Hepatocyte (in vitro differentiated cells): ENCODE measurements around the gene DLEC1. TPM values are rescaled to one million over a fixed set of nuclear protein-coding genes. Genes with fewer than 3 reads are reported as not detected.

Experiments used
- DNase-seq: peaks from one replicate; pipeline ENCODE4 v3.0.0-alpha.2; 2016; ENCODE audit warnings: low spot score
- H2AFZ ChIP-seq: fragments of 200-600 bp; sonication (generic); 2 replicates; pipeline ENCODE4 v1.6.0; 2016; ENCODE audit warnings: antibody characterized with exemption, mild to moderate bottlenecking
- H3K27ac ChIP-seq: fragments of 200-600 bp; sonication (generic); 2 replicates; pipeline ENCODE4 v1.5.1; 2016; ENCODE audit warnings: mild to moderate bottlenecking
- H3K27me3 ChIP-seq: fragments of 200-600 bp; sonication (generic); 2 replicates; pipeline ENCODE4 v1.6.1; 2016
- H3K36me3 ChIP-seq: fragments of 200-600 bp; sonication (generic); replicated peaks from 2 replicates; pipeline ENCODE4 v1.5.1; 2016; ENCODE audit warnings: low read depth; ENCODE audit not compliant: insufficient read depth
- H3K4me1 ChIP-seq: fragments of 200-600 bp; sonication (generic); 2 replicates; pipeline ENCODE4 v1.5.1; 2016; ENCODE audit warnings: mild to moderate bottlenecking, moderate library complexity; ENCODE audit not compliant: insufficient read depth
- H3K4me2 ChIP-seq: fragments of 200-600 bp; sonication (generic); 2 replicates; pipeline ENCODE4 v1.6.0; 2016
- H3K4me3 ChIP-seq: fragments of 200-600 bp; sonication (generic); 2 replicates; pipeline ENCODE4 v1.5.1; 2016; ENCODE audit warnings: mild to moderate bottlenecking
- H3K79me2 ChIP-seq: fragments of 200-600 bp; sonication (generic); 2 replicates; pipeline ENCODE4 v1.6.0; 2017; ENCODE audit warnings: mild to moderate bottlenecking
- H3K9me2 ChIP-seq: fragments of 200-600 bp; sonication (generic); replicated peaks from 2 replicates; pipeline ENCODE4 v1.6.0; 2017; ENCODE audit warnings: mild to moderate bottlenecking; ENCODE audit not compliant: insufficient read depth
- H3K9me3 ChIP-seq: fragments of 200-600 bp; sonication (generic); 2 replicates; pipeline ENCODE4 v1.5.1; 2016; ENCODE audit warnings: low read depth, mild to moderate bottlenecking
- H4K20me1 ChIP-seq: fragments of 200-600 bp; sonication (generic); 2 replicates; pipeline ENCODE4 v1.6.0; 2016; ENCODE audit warnings: mild to moderate bottlenecking; ENCODE audit not compliant: insufficient read depth, poor library complexity, severe bottlenecking
- EZH2 ChIP-seq: fragments of 200-600 bp; sonication (generic); IDR thresholded peaks from 2 replicates; pipeline ENCODE4 v1.6.1; 2016; ENCODE audit warnings: antibody characterized with exemption, mild to moderate bottlenecking, borderline replicate concordance
- EZH2phosphoT487 ChIP-seq: fragments of 200-600 bp; sonication (generic); IDR thresholded peaks from one replicate; pipeline ENCODE4 v1.6.1; 2018; ENCODE audit warnings: antibody characterized with exemption, mild to moderate bottlenecking, low read depth, moderate library complexity; ENCODE audit not compliant: unreplicated experiment, severe bottlenecking
- WGBS: methylation state at CpG from one replicate; pipeline ENCODE4 v1.1.6; 2016; ENCODE audit warnings: low lambda C conversion rate; ENCODE audit errors: missing lambda C conversion rate; 5-methylcytosine and 5-hydroxymethylcytosine counted together
- polyA plus RNA-seq: library from polyadenylated mRNA; unstranded; fragments of >200 nt; fragmentation: Nextera tagmentation; extraction: Ambion mirVana; gene quantifications from 2 replicates; pipeline ENCODE4 v1.2.1, GENCODE V29; 2016
- total RNA-seq: library from RNA; depleted of rRNA; stranded (reverse); fragments of >200 nt; gene quantifications from 2 replicates; pipeline ENCODE4 v1.2.3, GENCODE V29; 2014
- TF ChIP-seq, protein P1 (sequence below): fragments of 200-600 bp; sonication (generic); IDR thresholded peaks from 2 replicates; pipeline ENCODE4 v1.5.1; 2016; ENCODE audit warnings: antibody characterized with exemption, mild to moderate bottlenecking; ENCODE audit not compliant: poor library complexity

DLEC1 gene
- total and polyA plus RNA-seq, 2 experiments from 2014 or later = 0.23 to 1.5 TPM

DNA sequence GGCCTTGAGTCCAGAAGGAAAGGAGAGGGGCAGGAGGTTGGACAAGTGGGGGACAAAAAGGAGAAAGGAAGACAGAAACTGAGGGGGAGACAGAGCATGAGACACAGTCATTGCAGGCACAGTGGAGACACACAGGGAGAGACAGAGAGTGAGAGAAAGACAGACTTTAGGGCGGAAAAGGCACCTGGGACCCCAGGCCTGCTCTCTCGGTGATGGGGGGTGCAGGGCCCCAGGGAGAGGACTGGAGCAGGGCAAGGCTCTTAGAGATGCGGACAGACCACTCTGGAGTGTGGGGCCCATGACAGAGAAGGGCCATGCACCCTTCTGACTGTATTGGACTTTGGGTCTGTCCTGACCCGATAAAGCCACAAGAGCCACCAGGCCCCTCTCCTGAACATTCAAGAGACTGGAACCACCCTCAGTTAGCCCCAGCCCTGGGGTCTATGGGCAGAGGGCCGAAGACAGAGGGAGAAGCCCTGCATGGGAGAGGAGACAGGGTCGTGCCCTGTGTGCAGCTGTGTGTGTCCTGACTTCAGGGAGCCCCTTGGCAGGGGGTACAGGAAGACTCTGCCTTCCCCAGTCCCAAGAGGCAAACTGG lies 22.1 kb upstream of the DLEC1 start:
- WGBS = 96% methylated on average over 6 of the region's 6 CpGs
- no peaks in the 10 kb centered on the region for H3K9me2 ChIP-seq
- H4K20me1 ChIP-seq = no peaks in the 10 kb centered on the region
- H3K36me3 ChIP-seq = no peaks in the 10 kb centered on the region
- H3K4me1 ChIP-seq = no peaks in the 10 kb centered on the region
- H3K27me3 ChIP-seq = no peaks in the 10 kb centered on the region
- no peak overlapping the region for H3K4me3 ChIP-seq
- no peaks in the 10 kb centered on the region for H3K9me3 ChIP-seq
- no peak overlapping the region for H3K27ac ChIP-seq
- TF ChIP-seq EZH2phosphoT487 = no peak
- TF ChIP-seq, protein P1, sequence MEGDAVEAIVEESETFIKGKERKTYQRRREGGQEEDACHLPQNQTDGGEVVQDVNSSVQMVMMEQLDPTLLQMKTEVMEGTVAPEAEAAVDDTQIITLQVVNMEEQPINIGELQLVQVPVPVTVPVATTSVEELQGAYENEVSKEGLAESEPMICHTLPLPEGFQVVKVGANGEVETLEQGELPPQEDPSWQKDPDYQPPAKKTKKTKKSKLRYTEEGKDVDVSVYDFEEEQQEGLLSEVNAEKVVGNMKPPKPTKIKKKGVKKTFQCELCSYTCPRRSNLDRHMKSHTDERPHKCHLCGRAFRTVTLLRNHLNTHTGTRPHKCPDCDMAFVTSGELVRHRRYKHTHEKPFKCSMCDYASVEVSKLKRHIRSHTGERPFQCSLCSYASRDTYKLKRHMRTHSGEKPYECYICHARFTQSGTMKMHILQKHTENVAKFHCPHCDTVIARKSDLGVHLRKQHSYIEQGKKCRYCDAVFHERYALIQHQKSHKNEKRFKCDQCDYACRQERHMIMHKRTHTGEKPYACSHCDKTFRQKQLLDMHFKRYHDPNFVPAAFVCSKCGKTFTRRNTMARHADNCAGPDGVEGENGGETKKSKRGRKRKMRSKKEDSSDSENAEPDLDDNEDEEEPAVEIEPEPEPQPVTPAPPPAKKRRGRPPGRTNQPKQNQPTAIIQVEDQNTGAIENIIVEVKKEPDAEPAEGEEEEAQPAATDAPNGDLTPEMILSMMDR = no peak
- TF ChIP-seq EZH2 = no peak
- no peak overlapping the region for H3K4me2 ChIP-seq
- DNase-seq = no peak
- no peaks in the 10 kb centered on the region for H3K79me2 ChIP-seq
- H2AFZ ChIP-seq = no peak overlapping the region

- H3K9me3 ChIP-seq = no peaks in the 10 kb centered on the region
- H3K4me3 ChIP-seq = no peak overlapping the region
- no peak overlapping the region for H3K4me2 ChIP-seq
- H3K27me3 ChIP-seq = no peaks in the 10 kb centered on the region
- H3K79me2 ChIP-seq = no peaks in the 10 kb centered on the region
- no peaks in the 10 kb centered on the region for H3K9me2 ChIP-seq
- 75% methylated on average over 9 of the region's 9 CpGs for WGBS
- TF ChIP-seq EZH2 = no peak
- TF ChIP-seq, protein P1 = no peak
- no peak for TF ChIP-seq EZH2phosphoT487
- no peak overlapping the region for H3K27ac ChIP-seq
- H4K20me1 ChIP-seq = no peaks in the 10 kb centered on the region
- H3K36me3 ChIP-seq = no peaks in the 10 kb centered on the region
- no peak for DNase-seq
- no peaks in the 10 kb centered on the region for H3K4me1 ChIP-seq
- H2AFZ ChIP-seq = no peak overlapping the region
Observed at GRCh38 chr3:38017445-38018295, 21.3 kb upstream of the DLEC1 start.

DNA sequence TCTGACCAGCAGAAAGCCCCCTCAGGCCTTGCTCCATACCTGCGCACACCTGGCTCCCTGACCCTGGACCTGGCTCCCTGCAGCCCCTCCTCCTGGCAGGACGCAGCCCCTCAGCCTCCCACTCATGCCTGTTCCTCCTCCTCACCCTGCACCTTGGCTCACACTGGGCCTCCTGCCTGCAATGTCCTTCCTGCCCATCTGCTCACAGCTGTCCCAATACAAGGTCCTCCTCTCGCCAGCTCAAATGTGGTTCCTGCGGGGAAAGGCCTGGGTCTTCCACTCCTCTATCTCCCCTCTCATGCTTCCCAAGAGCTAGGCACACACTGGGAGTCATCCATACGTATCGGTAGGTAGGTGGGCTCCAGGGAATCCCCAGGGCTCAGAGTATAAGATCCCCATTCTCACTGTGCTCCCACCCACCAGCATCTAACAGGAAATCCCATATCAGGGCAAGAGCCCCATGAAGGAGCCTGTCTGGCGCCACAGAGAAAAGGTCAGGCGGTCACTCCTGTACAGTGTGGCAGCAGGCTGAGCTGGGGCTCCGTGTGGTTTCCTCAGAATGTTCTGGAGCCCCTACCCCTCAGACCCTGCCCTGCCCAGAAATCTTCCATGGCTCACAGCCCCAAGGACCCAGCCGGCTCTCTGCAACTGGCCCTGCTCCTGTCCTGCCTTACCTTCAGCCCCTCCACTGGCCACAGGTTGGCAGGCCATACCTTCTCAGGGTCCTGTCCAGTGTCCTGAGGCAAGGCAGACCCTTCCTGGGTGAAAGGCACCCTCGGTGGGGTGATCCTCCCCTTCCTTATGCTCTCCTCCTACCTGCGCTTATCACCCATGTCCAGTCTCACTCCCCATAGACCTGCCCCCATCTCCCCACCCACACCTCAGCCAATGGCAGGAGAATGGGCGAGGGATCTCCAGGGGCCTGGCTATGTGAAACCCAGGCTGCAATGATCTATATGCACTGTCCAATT lies 20.4 kb upstream of the DLEC1 start:
- no peaks in the 10 kb centered on the region for H3K9me3 ChIP-seq
- no peaks in the 10 kb centered on the region for H3K4me1 ChIP-seq
- no peak overlapping the region for H3K4me2 ChIP-seq
- H3K27me3 ChIP-seq = no peaks in the 10 kb centered on the region
- H3K79me2 ChIP-seq = peaks cover 5% of the 10 kb centered on the region
- no peak overlapping the region for H2AFZ ChIP-seq
- TF ChIP-seq, protein P1 = no peak
- no peak for TF ChIP-seq EZH2phosphoT487
- TF ChIP-seq EZH2 = no peak
- no peaks in the 10 kb centered on the region for H3K9me2 ChIP-seq
- no peak overlapping the region for H3K27ac ChIP-seq
- 91% methylated on average over 12 of the region's 13 CpGs for WGBS
- no peak for DNase-seq
- H3K4me3 ChIP-seq = no peak overlapping the region
- no peaks in the 10 kb centered on the region for H4K20me1 ChIP-seq
- no peaks in the 10 kb centered on the region for H3K36me3 ChIP-seq
